Pancreas (tissue), 10 donors: ENCODE results near the gene SUPT3H. TPM values are rescaled to one million over a fixed set of nuclear protein-coding genes. Genes with fewer than 3 reads are reported as not detected.
"Not testable (repeated sequence)": the region's sequence is repeated elsewhere in the genome, so short reads cannot be mapped to it uniquely, and the experiment has no call there.

Experiments
- ATAC-seq, 4 donors: fragments of 200-7000 bp; cut with Tn5 transposase; one replicate each; pipeline versions ENCODE4 v1.8.0 to v1.9.1; 2020; ENCODE audit warnings: mild to moderate bottlenecking in 4 of 4, moderate library complexity in 4 of 4
- DNase-seq, 6 donors: peaks; one replicate each; pipeline ENCODE4 v3.0.0-alpha.2; 2020
- FAIRE-seq: peaks from 2 replicates; lab custom pipeline; 2012; peaks lifted over from hg19 to GRCh38; lab: Jason Lieb, UNC
- H3K27ac ChIP-seq, 4 donors: fragments of 200-600 bp; sonication (generic); 1 replicate in 3 of 4; 2 replicates in 1 of 4; pipeline versions ENCODE4 v1.5.0 to v1.8.0; 2020
- H3K27me3 ChIP-seq, 4 donors: fragments of 200-600 bp; one replicate each; pipeline ENCODE4 v1.8.0; 2021
- H3K36me3 ChIP-seq, 3 donors: fragments of 200-600 bp; sonication (generic) in 1 of 3; one replicate each; pipeline versions ENCODE4 v1.5.0 to v1.8.0; 2020 to 2021
- H3K4me1 ChIP-seq, 3 donors: fragments of 200-600 bp; one replicate each; pipeline ENCODE4 v1.8.0; 2021
- H3K4me3 ChIP-seq, 4 donors: fragments of 200-600 bp; sonication (generic) in 2 of 4; one replicate each; pipeline versions ENCODE4 v1.5.0 to v1.8.0; 2020 to 2021
- H3K9me3 ChIP-seq, 4 donors: fragments of 200-600 bp; one replicate each; pipeline ENCODE4 v1.8.0; 2021
- CTCF ChIP-seq, 4 donors: fragments of 200-600 bp; sonication (generic) in 3 of 4; IDR thresholded peaks; one replicate each; pipeline versions ENCODE4 v1.5.0 to v1.8.0; 2021; ENCODE audit warnings: antibody characterized with exemption in 4 of 4
- WGBS, 2 donors: extraction: QIAGEN DNeasy Blood & Tissue Kit; methylation state at CpG; one replicate each; pipeline ENCODE4 v1.1.7; 2013; 5-methylcytosine and 5-hydroxymethylcytosine counted together
- intact Hi-C, 3 donors: fragments of 100-400 bp; cut with DNase I; formaldehyde crosslinking; loops; one replicate each; pipeline versions ENCODE4 v1.11.1 to v1.14.2; 2022
- polyA plus RNA-seq, 2 donors: library from polyadenylated mRNA; stranded (reverse); fragments of 200-250 nt; gene quantifications; one replicate each; pipeline ENCODE4 v1.2.3, GENCODE V29; 2013
- total RNA-seq, 6 donors: library from RNA; stranded (reverse); fragmentation: NEBNext Ultra II Directional in 4 of 6; extraction: Animal tissue kit (Norgen Biotek cat#: 25700) in 4 of 6; gene quantifications; one replicate each; pipeline versions ENCODE4 v1.2.1 to v1.2.4, GENCODE V29; 2021 to 2023
- donor health status: healthy with polysubstance abuse.
- donor health status: DM: no; HTN: no; CAD: no; lungs with moderate emphysema.
- donor health status: DM: no; HTN: no; CAD: no.
- donor health status: control.
- donor health status: control.
- donor health status: Bipolar disorder and iron deficiency.
- donor health status: DM: yes; HTN: yes; CAD: no.
- donor health status: DM: no; HTN: no; CAD: no.
- donor health status: DM: no; HTN: no; CAD: no.
- donor health status: DM: yes; HTN: yes; CAD: no.

The SUPT3H gene
- total and polyA plus RNA-seq, 8 donors = 3.6 to 8.0 (median 5.3) TPM

- intact Hi-C loops = no loop called here
- no peak for ATAC-seq
- no peaks in the 10 kb centered on the region for H3K9me3 ChIP-seq
- no peak for FAIRE-seq
- H3K4me3 ChIP-seq = no peak overlapping the region
- no peaks in the 10 kb centered on the region for H3K4me1 ChIP-seq
- no peaks in the 10 kb centered on the region for H3K36me3 ChIP-seq
- WGBS, 2 donors = 87 to 92% methylated on average over 7 of the region's 7 CpGs
- no peaks in the 10 kb centered on the region for H3K27me3 ChIP-seq
- H3K27ac ChIP-seq = no peak overlapping the region
- TF ChIP-seq CTCF (IDR thresholded peaks at IDR 0.05) = no peak
- DNase-seq = no peak
Measured at GRCh38 chr6:44867571-44868334, 510.0 kb downstream of the SUPT3H start.

GRCh38 chr6:44865184-44865583, 512.5 kb downstream of the SUPT3H start:
- DNase-seq, H3K27me3 ChIP-seq, ATAC-seq, FAIRE-seq, H3K9me3 ChIP-seq, intact Hi-C loops, H3K36me3 ChIP-seq, H3K4me1 ChIP-seq, H3K27ac ChIP-seq, H3K4me3 ChIP-seq: not testable (repeated sequence)
- 80 to 85% methylated on average over 2 of the region's 2 CpGs for WGBS, 2 donors

GRCh38 chr6:44859901-44860410, 517.8 kb downstream of the SUPT3H start:
- Histone ChIP-seq H3K4me1 (no peaks in the 10 kb centered on the region), H3K27ac (no peak overlapping the region), H3K4me3 (no peak overlapping the region), H3K9me3 (no peaks in the 10 kb centered on the region), H3K36me3 (no peaks in the 10 kb centered on the region), H3K27me3 (no peaks in the 10 kb centered on the region)
- FAIRE-seq (no peak), DNase-seq (no peak), ATAC-seq (no peak)
- intact Hi-C loops = no loop called here
- 73 to 78% methylated on average over 2 of the region's 2 CpGs for WGBS, 2 donors
- no peak for TF ChIP-seq CTCF (IDR thresholded peaks at IDR 0.05)

- no peaks in the 10 kb centered on the region for H3K9me3 ChIP-seq
- DNase-seq (no peak), FAIRE-seq (no peak), ATAC-seq (no peak)
- no peaks in the 10 kb centered on the region for H3K36me3 ChIP-seq
- no peak overlapping the region for H3K4me3 ChIP-seq
- intact Hi-C loops = no loop called here
- no peak overlapping the region for H3K27ac ChIP-seq
- no peaks in the 10 kb centered on the region for H3K4me1 ChIP-seq
- no peaks in the 10 kb centered on the region for H3K27me3 ChIP-seq
- no peak for TF ChIP-seq CTCF (IDR thresholded peaks at IDR 0.05)
Measured at GRCh38 chr6:44858998-44859397, 518.7 kb downstream of the SUPT3H start.

GRCh38 chr6:44856479-44856878, 521.3 kb downstream of the SUPT3H start:
- H3K4me3 ChIP-seq = no peak overlapping the region
- no peaks in the 10 kb centered on the region for H3K9me3 ChIP-seq
- TF ChIP-seq CTCF (IDR thresholded peaks at IDR 0.05) = no peak
- DNase-seq (no peak), ATAC-seq (no peak), FAIRE-seq (no peak)
- no peaks in the 10 kb centered on the region for H3K4me1 ChIP-seq
- intact Hi-C loops = no loop called here
- no peaks in the 10 kb centered on the region for H3K27me3 ChIP-seq
- no peaks in the 10 kb centered on the region for H3K36me3 ChIP-seq
- H3K27ac ChIP-seq = no peak overlapping the region
- 80 to 86% methylated on average over 3 of the region's 3 CpGs for WGBS, 2 donors
